GM20000 (cell line): ENCODE results near the gene USP16.
"Not testable (repeated sequence)": the region's sequence is repeated elsewhere in the genome, so short reads cannot be mapped to it uniquely, and the experiment has no call there.

ENCODE experiments used
- DNase-seq: peaks from one replicate; pipeline ENCODE4 v3.0.0; 2012; ENCODE audit warnings: low spot score
- TF ChIP-seq, protein P1 (sequence below): IDR thresholded peaks from 2 replicates; pipeline ENCODE4 v1.5.1; 2012; ENCODE audit warnings: mild to moderate bottlenecking, control low read depth; ENCODE audit errors: extremely low read depth, missing control alignments

The USP16 gene

GRCh38 chr21:29024474-29025327 is at the start of gene USP16:
TSS of gene USP16 (plus strand) at chr21:29024668. CDS start at chr21:29027914, 3,246 bp downstream.
- peak; percentile 94 for DNase-seq
- TF ChIP-seq, protein P1, sequence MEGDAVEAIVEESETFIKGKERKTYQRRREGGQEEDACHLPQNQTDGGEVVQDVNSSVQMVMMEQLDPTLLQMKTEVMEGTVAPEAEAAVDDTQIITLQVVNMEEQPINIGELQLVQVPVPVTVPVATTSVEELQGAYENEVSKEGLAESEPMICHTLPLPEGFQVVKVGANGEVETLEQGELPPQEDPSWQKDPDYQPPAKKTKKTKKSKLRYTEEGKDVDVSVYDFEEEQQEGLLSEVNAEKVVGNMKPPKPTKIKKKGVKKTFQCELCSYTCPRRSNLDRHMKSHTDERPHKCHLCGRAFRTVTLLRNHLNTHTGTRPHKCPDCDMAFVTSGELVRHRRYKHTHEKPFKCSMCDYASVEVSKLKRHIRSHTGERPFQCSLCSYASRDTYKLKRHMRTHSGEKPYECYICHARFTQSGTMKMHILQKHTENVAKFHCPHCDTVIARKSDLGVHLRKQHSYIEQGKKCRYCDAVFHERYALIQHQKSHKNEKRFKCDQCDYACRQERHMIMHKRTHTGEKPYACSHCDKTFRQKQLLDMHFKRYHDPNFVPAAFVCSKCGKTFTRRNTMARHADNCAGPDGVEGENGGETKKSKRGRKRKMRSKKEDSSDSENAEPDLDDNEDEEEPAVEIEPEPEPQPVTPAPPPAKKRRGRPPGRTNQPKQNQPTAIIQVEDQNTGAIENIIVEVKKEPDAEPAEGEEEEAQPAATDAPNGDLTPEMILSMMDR: no peak

DNA sequence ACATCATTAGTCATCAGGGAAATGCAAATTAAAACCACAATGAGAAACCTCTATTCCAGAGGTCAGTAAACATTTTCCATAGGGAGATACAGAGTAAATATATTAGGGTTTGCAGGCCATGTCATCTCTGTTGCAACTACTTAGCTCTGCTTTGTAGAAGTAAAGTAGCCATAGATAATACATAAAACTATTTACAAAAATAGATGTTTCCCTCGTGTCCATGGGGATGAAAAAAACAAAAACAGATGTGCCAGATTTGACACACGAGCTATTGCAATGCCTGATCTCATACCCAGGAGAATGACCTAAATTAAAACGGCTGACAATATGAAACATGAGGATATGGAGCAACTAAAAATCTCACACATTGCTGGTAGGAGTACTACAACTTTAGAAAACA is 49.1 kb upstream of the USP16 start:
- TF ChIP-seq, protein P1: no peak
- no peak for DNase-seq

DNA sequence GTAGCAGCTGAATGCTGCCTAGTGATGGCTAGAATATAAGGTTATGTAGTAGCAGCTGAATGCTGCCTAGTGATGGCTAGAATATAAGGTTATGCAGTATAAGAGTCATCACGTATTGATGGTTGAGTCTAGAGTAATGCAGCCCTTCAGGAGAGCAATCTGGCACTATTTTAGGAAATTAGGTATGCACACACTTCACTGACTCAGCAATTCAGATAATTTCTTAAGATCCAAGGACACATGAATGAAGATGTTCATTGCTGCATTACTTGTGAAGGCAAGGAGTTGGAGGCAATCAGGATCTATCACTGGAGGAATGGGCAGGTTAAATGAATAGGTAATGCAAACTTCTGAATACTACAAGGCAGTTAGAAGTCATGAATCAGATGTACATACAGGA is 45.4 kb upstream of the USP16 start:
- TF ChIP-seq, protein P1: no peak
- DNase-seq: no peak

DNA sequence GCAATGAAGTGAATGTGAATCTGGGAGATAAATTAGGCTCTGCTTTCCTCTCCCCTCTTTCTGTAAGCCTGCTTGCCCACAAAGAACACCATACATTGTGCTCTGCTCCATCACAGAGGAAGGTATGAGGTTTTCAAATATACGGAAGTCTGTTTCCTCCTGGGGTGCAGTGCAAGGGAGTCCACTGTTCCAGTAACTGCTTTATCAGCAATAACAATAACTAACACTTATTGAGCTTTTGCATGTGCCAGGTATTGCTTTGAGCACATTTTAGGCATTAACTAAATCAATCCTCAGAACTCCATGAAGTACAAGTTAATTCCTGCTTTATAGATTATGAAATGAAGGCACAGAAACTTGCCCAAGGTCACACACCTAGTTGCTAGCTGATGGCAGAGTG is 41.8 kb upstream of the USP16 start:
- TF ChIP-seq, protein P1: no peak
- DNase-seq: no peak

DNA sequence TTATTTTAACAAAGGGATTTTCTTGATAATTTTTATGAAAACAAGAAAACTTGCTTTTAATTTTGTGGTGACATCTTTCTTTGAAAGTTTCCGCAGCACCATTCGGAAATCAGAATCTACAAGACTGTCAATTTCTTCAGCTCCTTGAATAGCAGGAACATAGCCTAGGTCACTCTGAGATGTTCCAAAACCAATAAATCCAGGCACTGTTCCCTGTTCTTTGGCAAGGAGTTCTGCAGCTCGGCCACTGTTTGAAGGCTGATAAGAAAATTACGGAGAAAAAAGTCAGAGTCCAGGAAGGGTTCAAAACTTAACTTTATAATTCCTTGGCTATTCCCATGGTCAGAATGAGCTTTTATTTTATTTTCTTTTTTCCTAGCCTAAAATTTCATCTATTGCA is 37.8 kb upstream of the USP16 start:
- no peak for DNase-seq
- TF ChIP-seq, protein P1: no peak

DNA sequence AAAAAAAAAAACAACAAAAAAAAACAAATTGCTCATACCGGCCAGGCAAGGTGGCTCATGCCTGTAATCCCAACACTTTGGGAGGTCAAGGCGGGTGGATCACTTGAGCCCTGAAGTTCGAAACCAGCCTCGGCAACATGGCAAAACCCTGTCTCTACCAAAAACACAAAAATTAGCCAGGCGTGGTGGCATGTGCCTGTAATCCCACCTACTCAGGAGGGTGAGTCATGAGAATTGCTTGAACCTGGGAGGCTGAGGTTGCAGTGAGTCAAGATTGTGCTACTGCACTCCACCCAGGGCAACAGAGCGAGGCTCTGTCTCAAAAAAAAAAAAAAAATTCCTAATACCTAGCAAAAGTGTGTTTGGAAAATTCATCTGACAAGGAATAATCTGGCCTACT is 36.3 kb upstream of the USP16 start:
- DNase-seq: not testable (repeated sequence)

DNA sequence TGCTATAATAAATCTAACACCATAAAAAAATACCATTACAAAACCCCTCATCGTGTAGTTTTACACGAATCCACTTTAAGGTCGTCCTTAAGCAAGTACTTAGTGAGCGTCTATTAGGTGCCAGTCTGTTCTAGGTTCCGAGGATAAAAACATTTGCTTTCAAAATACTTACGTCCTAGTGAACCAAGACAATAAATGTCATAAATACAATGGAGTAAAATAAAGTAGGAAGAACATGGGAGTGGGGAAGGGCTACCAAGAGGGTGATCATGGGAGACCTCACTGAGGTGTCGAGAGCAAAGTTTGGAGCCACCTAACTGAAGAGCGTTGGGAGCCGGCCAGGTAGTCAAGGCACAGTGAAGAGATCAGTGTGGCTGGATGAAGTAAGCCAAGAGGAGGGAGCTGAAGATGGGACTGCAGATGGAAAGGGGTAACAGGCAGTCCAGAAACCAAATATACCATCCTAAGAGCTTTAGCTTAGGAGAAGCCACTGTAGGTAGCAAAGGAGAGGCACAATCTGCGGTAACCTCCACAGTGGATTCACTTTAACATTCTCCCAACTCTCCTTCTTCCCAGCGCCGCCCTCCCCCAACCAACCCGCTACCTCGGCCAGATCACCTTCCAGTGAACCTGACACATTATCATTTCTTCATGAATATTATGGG is 32.5 kb upstream of the USP16 start:
- no peak for DNase-seq
- TF ChIP-seq, protein P1: no peak
